Thymus (tissue), 11 donors: ENCODE results near the gene CCDC12. TPM values are rescaled to one million over a fixed set of nuclear protein-coding genes. Genes with fewer than 3 reads are reported as not detected.

Experiments
- DNase-seq, 9 donors: peaks; one replicate each; pipeline ENCODE4 v3.0.0-alpha.2; 2013; ENCODE audit warnings: low spot score in 9 of 9, low read depth in 6 of 9, missing footprints in 1 of 9
- H3K27ac ChIP-seq, 2 donors: one replicate each; pipeline ENCODE4 v1.5.1; 2013; ENCODE audit warnings: control low read depth in 1 of 2, low read depth in 1 of 2, low read length in 1 of 2, mild to moderate bottlenecking in 1 of 2, moderate library complexity in 1 of 2
- H3K27me3 ChIP-seq, 2 donors: one replicate each; pipeline ENCODE4 v1.5.1; 2013; ENCODE audit warnings: low read length in 1 of 2; ENCODE audit not compliant: control insufficient read depth in 2 of 2, insufficient read depth in 1 of 2
- H3K36me3 ChIP-seq, 2 donors: one replicate each; pipeline ENCODE4 v1.5.1; 2013; ENCODE audit warnings: low read length in 1 of 2, mild to moderate bottlenecking in 1 of 2, moderate library complexity in 1 of 2; ENCODE audit not compliant: control insufficient read depth in 2 of 2, insufficient read depth in 2 of 2
- H3K4me1 ChIP-seq, 2 donors: one replicate each; pipeline ENCODE4 v1.5.1; 2013; ENCODE audit warnings: low read length in 2 of 2; ENCODE audit not compliant: control insufficient read depth in 2 of 2, insufficient read depth in 2 of 2
- H3K4me3 ChIP-seq, 2 donors: one replicate each; pipeline ENCODE4 v1.5.1; 2013; ENCODE audit warnings: low read length in 2 of 2, control low read depth in 1 of 2, mild to moderate bottlenecking in 1 of 2
- H3K9me3 ChIP-seq, 2 donors: one replicate each; pipeline ENCODE4 v1.5.1; 2013; ENCODE audit warnings: low read length in 1 of 2, mild to moderate bottlenecking in 1 of 2; ENCODE audit not compliant: control insufficient read depth in 2 of 2, insufficient read depth in 1 of 2
- WGBS: extraction: QIAGEN DNeasy Blood & Tissue Kit; methylation state at CpG from one replicate; pipeline ENCODE4 v1.1.7; 2013; 5-methylcytosine and 5-hydroxymethylcytosine counted together
- polyA plus RNA-seq: library from polyadenylated mRNA; stranded (reverse); fragments of 200-250 nt; gene quantifications from one replicate; pipeline ENCODE4 v1.2.3, GENCODE V29; 2013
- total RNA-seq: library from RNA; stranded (reverse); fragments of 120-200 nt; gene quantifications from one replicate; pipeline ENCODE4 v1.2.4, GENCODE V29; 2013
- donor health status: healthy.

CCDC12 gene
- total and polyA plus RNA-seq, 2 donors = 47.4 to 83.9 TPM

- WGBS = 6% methylated on average over 1 of the region's 1 CpG
- peaks cover 47 to 66% of the 10 kb centered on the region in 2 donors for H3K36me3 ChIP-seq
- H3K4me1 ChIP-seq = peaks cover 22 to 62% of the 10 kb centered on the region in 2 donors
- peak overlapping the region; percentile 36 to 66 for H3K27ac ChIP-seq
- H3K27me3 ChIP-seq = no peaks in the 10 kb centered on the region
- H3K9me3 ChIP-seq = no peaks in the 10 kb centered on the region
- no peak overlapping the region for H3K4me3 ChIP-seq
- peak in 3 of 9 donors; percentile 19 to 40 (median 25) for DNase-seq
Measured at GRCh38 chr3:47016934-47017435, 40.4 kb upstream of the CCDC12 start.

DNA sequence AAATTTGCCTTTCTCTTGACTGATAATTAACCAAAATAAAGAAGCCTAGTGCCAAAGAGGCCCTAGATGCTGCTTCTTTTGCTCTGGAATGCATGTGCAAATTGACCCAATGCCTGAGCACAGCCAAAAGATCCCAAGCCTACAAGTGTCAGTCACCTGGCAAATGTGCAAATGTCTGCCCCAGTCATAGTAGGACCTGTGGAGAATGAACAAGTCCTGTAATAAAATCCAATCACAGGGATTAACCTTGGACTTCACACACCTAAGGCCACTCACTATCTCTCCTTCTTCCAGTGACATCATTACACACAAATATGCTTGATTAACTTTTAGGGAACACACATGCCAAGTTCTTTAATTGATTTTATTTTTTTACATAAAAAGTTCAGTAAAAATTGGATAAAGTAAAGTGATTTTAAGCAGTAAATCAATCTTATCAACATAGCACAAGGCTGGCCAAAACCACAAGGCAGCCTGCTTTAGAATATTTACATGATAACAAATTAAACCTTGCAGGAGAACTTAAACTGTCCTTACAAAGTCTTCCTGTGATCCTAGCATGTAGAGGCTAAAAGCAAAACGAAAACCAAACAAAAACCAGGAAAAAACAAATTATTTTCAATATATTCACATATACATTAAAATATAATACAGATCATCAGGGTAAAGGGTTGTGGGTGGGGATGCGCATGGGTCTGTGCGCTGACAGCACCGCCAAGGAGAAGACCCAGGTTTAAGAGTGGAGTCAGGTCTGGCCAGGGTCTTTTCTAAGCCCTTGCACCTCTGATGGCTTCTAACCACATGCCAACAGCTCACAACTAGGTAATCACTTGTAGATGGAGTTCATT lies 39.8 kb upstream of the CCDC12 start:
- H3K36me3 ChIP-seq = peaks cover 47 to 68% of the 10 kb centered on the region in 2 donors
- no peak overlapping the region for H3K4me3 ChIP-seq
- H3K27me3 ChIP-seq = no peaks in the 10 kb centered on the region
- 68% methylated on average over 4 of the region's 4 CpGs for WGBS
- peaks cover 22 to 67% of the 10 kb centered on the region in 2 donors for H3K4me1 ChIP-seq
- H3K27ac ChIP-seq = peak overlapping the region in 1 of 2 donors; percentile 66
- DNase-seq = no peak
- H3K9me3 ChIP-seq = no peaks in the 10 kb centered on the region

DNA sequence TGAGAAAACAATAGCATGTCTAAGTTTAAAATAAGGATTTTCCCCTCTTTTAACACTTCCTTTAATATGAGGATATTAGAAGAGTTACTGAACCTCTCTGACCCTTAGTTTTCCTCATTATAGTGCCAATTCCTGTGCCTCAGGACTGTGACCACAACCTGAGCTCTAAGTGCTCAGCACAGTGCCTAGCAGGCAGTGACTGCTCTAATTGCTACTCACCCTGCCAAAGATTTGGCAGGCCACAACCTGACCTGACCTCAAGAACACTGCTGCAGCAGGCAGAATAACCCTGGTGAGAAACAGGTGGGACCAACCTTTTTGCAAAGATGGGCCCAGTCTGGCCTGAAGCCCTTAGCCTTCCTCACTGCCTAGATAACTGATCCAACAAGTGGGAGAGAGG lies 38.6 kb upstream of the CCDC12 start:
- peaks cover 22 to 75% of the 10 kb centered on the region in 2 donors for H3K4me1 ChIP-seq
- H3K27me3 ChIP-seq = no peaks in the 10 kb centered on the region
- H3K27ac ChIP-seq = no peak overlapping the region
- no peak overlapping the region for H3K4me3 ChIP-seq
- no peaks in the 10 kb centered on the region for H3K9me3 ChIP-seq
- DNase-seq = no peak
- H3K36me3 ChIP-seq = peaks cover 42 to 62% of the 10 kb centered on the region in 2 donors

- Histone ChIP-seq H3K27me3 (no peaks in the 10 kb centered on the region), H3K9me3 (no peaks in the 10 kb centered on the region), H3K4me1 (peaks cover 27 to 78% of the 10 kb centered on the region in 2 donors), H3K36me3 (peaks cover 32 to 51% of the 10 kb centered on the region in 2 donors), H3K4me3 (no peak overlapping the region), H3K27ac (no peak overlapping the region)
- no peak for DNase-seq
Measured at GRCh38 chr3:47014036-47014435, 37.5 kb upstream of the CCDC12 start.

DNA sequence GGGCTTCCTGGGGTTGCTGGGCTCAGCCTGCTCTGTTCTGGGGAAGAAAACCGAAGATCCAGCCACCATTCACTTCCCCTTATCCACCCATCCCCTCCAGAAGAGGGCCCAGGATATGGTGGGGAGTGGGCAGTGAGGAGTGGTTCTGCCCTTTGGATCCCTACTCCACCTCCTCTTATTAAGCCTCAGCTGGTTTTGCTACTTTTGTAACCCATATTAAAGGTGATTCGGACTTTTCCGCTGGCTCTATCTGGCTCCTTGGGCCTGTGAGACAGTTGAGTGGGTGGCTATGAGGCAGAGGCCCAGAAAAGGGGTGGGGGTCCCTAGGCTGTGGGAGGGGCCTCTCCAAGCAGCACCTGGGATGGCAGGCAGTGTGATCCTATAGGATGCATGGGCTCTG lies 36.7 kb upstream of the CCDC12 start:
- no peaks in the 10 kb centered on the region for H3K27me3 ChIP-seq
- no peak for DNase-seq
- H3K36me3 ChIP-seq = peaks cover 27 to 43% of the 10 kb centered on the region in 2 donors
- H3K9me3 ChIP-seq = no peaks in the 10 kb centered on the region
- H3K27ac ChIP-seq = no peak overlapping the region
- WGBS = 88% methylated on average over 3 of the region's 3 CpGs
- peaks cover 24 to 76% of the 10 kb centered on the region in 2 donors for H3K4me1 ChIP-seq
- no peak overlapping the region for H3K4me3 ChIP-seq

- H3K27ac ChIP-seq = peak overlapping the region in 1 of 2 donors; percentile 17
- WGBS = 61% methylated on average over 10 of the region's 10 CpGs
- H3K27me3 ChIP-seq = no peaks in the 10 kb centered on the region
- H3K36me3 ChIP-seq = peaks cover 27 to 41% of the 10 kb centered on the region in 2 donors
- H3K4me3 ChIP-seq = no peak overlapping the region
- H3K9me3 ChIP-seq = no peaks in the 10 kb centered on the region
- DNase-seq = peak in 1 of 9 donors; percentile 37
- peaks cover 17 to 69% of the 10 kb centered on the region in 2 donors for H3K4me1 ChIP-seq
Measured at GRCh38 chr3:47012342-47013230, 36.0 kb upstream of the CCDC12 start.

DNA sequence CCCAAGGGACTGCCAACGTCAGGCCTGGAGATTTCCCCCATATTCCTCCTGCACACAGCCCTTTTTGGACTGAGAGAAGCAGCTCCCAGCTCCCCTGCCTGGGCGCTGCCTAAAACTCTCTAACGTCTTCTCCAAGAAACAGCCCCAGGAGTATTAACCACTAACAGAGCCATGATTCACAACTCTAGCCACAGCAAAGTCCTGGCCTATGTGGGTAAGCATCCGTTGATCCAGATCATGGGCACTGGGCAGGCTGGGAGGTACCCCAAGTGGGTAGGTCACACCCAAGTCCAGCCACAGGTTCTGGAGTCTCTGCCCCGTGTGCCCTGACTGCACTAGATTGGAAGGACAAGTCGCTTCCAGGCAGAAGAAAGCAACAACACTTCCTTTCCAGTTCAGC lies 34.8 kb upstream of the CCDC12 start:
- H3K27me3 ChIP-seq = no peaks in the 10 kb centered on the region
- no peak for DNase-seq
- peaks cover 5 to 57% of the 10 kb centered on the region in 2 donors for H3K4me1 ChIP-seq
- WGBS = 96% methylated on average over 6 of the region's 6 CpGs
- peaks cover 32 to 40% of the 10 kb centered on the region in 2 donors for H3K36me3 ChIP-seq
- no peaks in the 10 kb centered on the region for H3K9me3 ChIP-seq
- H3K27ac ChIP-seq = no peak overlapping the region
- H3K4me3 ChIP-seq = no peak overlapping the region

GRCh38 chr3:47010910-47011309 lies 34.4 kb upstream of the CCDC12 start:
- Histone ChIP-seq H3K4me1 (peaks cover 4 to 52% of the 10 kb centered on the region in 2 donors), H3K36me3 (peaks cover 33 to 40% of the 10 kb centered on the region in 2 donors), H3K27ac (no peak overlapping the region), H3K27me3 (no peaks in the 10 kb centered on the region), H3K9me3 (no peaks in the 10 kb centered on the region), H3K4me3 (no peak overlapping the region)
- DNase-seq = no peak
- WGBS = 95% methylated on average over 5 of the region's 5 CpGs
